WTC11 (cell line): Measurements from ENCODE around the gene ABHD1.

ENCODE experiments used
- ATF1 ChIP-seq: sonication (generic); formaldehyde crosslinking; IDR thresholded peaks from 2 replicates; pipeline ENCODE4 v1.8.1; 2023; ENCODE audit warnings: mild to moderate bottlenecking, moderate library complexity, missing genetic modification reagents
- CTCF ChIP-seq: fragments of 200-600 bp; IDR thresholded peaks from 2 replicates; pipeline ENCODE4 v1.8.0; 2022; ENCODE audit warnings: antibody characterized with exemption
- JUN ChIP-seq: sonication (generic); formaldehyde crosslinking; IDR thresholded peaks from 2 replicates; pipeline ENCODE4 v1.8.0; 2023; ENCODE audit warnings: mild to moderate bottlenecking, missing genetic modification reagents
- RELA ChIP-seq: sonication (generic); formaldehyde crosslinking; IDR thresholded peaks from 2 replicates; pipeline ENCODE4 v1.8.1; 2022; ENCODE audit warnings: missing genetic modification reagents, mild to moderate bottlenecking, borderline replicate concordance
- SMAD4 ChIP-seq: sonication (generic); formaldehyde crosslinking; IDR thresholded peaks from 2 replicates; pipeline ENCODE4 v1.8.0; 2022; ENCODE audit warnings: mild to moderate bottlenecking, missing genetic modification reagents
- TCF7 ChIP-seq: sonication (generic); formaldehyde crosslinking; IDR thresholded peaks from 2 replicates; pipeline ENCODE4 v1.8.0; 2022; ENCODE audit warnings: mild to moderate bottlenecking, low read depth, missing genetic modification reagents, moderate library complexity
- TEAD4 ChIP-seq: sonication (generic); formaldehyde crosslinking; IDR thresholded peaks from 2 replicates; pipeline ENCODE4 v1.8.0; 2022; ENCODE audit warnings: mild to moderate bottlenecking, missing genetic modification reagents
- TF ChIP-seq, protein P1 (sequence below): sonication (generic); formaldehyde crosslinking; IDR thresholded peaks from 2 replicates; pipeline ENCODE4 v1.8.1; 2023; ENCODE audit warnings: mild to moderate bottlenecking, missing genetic modification reagents, moderate library complexity
- TF ChIP-seq, protein P2 (sequence below): sonication (generic); formaldehyde crosslinking; IDR thresholded peaks from 2 replicates; pipeline ENCODE4 v1.8.0; 2022; ENCODE audit warnings: mild to moderate bottlenecking, missing genetic modification reagents
- TF ChIP-seq, protein P3 (sequence below): sonication (generic); formaldehyde crosslinking; IDR thresholded peaks from 2 replicates; pipeline ENCODE4 v1.8.0; 2022; ENCODE audit warnings: mild to moderate bottlenecking, missing genetic modification reagents

DNA sequence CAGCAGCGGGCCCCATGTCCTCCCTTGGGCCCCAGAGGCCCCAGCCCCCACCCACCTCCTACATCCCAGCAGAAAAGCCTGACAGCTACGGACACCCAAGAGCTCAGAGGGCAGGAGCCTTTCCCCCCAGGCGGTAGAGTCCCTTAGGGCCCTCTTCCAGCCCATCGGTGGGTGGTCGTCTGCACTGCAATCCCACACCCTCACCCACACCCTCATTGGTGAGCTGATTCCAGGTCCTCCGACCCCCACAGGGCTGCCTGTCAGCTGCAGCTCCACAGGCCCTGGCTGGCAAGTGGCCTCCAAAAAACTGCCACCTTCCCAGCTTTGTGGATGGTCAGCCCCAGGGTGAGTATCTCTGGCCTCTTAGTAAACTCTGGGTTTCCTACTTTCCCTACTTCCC is 35.7 kb downstream of the ABHD1 start:
- TF ChIP-seq, protein P1, sequence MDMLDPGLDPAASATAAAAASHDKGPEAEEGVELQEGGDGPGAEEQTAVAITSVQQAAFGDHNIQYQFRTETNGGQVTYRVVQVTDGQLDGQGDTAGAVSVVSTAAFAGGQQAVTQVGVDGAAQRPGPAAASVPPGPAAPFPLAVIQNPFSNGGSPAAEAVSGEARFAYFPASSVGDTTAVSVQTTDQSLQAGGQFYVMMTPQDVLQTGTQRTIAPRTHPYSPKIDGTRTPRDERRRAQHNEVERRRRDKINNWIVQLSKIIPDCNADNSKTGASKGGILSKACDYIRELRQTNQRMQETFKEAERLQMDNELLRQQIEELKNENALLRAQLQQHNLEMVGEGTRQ (CRISPR knock-in tag): no peak
- TF ChIP-seq TEAD4 (CRISPR knock-in tag) (no peak), RELA (CRISPR knock-in tag) (no peak), SMAD4 (CRISPR knock-in tag) (no peak), JUN (no peak), CTCF (no peak), ATF1 (CRISPR knock-in tag) (no peak), TCF7 (CRISPR knock-in tag) (no peak)
- TF ChIP-seq, protein P2, sequence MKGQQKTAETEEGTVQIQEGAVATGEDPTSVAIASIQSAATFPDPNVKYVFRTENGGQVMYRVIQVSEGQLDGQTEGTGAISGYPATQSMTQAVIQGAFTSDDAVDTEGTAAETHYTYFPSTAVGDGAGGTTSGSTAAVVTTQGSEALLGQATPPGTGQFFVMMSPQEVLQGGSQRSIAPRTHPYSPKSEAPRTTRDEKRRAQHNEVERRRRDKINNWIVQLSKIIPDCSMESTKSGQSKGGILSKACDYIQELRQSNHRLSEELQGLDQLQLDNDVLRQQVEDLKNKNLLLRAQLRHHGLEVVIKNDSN (CRISPR knock-in tag): no peak
- TF ChIP-seq, protein P3, sequence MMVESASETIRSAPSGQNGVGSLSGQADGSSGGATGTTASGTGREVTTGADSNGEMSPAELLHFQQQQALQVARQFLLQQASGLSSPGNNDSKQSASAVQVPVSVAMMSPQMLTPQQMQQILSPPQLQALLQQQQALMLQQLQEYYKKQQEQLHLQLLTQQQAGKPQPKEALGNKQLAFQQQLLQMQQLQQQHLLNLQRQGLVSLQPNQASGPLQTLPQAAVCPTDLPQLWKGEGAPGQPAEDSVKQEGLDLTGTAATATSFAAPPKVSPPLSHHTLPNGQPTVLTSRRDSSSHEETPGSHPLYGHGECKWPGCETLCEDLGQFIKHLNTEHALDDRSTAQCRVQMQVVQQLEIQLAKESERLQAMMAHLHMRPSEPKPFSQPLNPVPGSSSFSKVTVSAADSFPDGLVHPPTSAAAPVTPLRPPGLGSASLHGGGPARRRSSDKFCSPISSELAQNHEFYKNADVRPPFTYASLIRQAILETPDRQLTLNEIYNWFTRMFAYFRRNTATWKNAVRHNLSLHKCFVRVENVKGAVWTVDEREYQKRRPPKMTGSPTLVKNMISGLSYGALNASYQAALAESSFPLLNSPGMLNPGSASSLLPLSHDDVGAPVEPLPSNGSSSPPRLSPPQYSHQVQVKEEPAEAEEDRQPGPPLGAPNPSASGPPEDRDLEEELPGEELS (CRISPR knock-in tag): no peak
